C4-2B (cell line): ENCODE data around the gene ADIPOQ.
"Not testable (repeated sequence)": the region's sequence is repeated elsewhere in the genome, so short reads cannot be mapped to it uniquely, and the experiment has no call there.

Source experiments
- H3K27ac ChIP-seq: fragments of 450-650 bp; 2 replicates; pipeline ENCODE4 v1.5.1; 2017
- CTCF ChIP-seq: fragments of 450-650 bp; conservative IDR thresholded peaks from 2 replicates; pipeline ENCODE4 v1.5.1; 2017; ENCODE audit warnings: mild to moderate bottlenecking
- ZFX ChIP-seq: fragments of 450-650 bp; IDR thresholded peaks from 2 replicates; pipeline ENCODE4 v1.6.1; 2017

The ADIPOQ gene

GRCh38 chr3:186895406-186895805 lies 52.9 kb downstream of the ADIPOQ start:
- no peak overlapping the region for H3K27ac ChIP-seq
- TF ChIP-seq CTCF (no peak), ZFX (no peak)

GRCh38 chr3:186896006-186896405 lies 53.5 kb downstream of the ADIPOQ start:
- H3K27ac ChIP-seq = no peak overlapping the region
- no peak for TF ChIP-seq ZFX
- no peak for TF ChIP-seq CTCF

- no peak for TF ChIP-seq ZFX
- no peak for TF ChIP-seq CTCF
- H3K27ac ChIP-seq = no peak overlapping the region
These were observed 54.4 kb downstream of the ADIPOQ start for GRCh38 chr3:186896875-186897274.

- no peak overlapping the region for H3K27ac ChIP-seq
- TF ChIP-seq CTCF (no peak), ZFX (no peak)
These were observed 58.7 kb downstream of the ADIPOQ start for GRCh38 chr3:186901135-186901734.

GRCh38 chr3:186902154-186902553 lies 59.6 kb downstream of the ADIPOQ start:
- no peak overlapping the region for H3K27ac ChIP-seq
- TF ChIP-seq ZFX (no peak), CTCF (no peak)

GRCh38 chr3:186902713-186903112 lies 60.2 kb downstream of the ADIPOQ start:
- no peak overlapping the region for H3K27ac ChIP-seq
- no peak for TF ChIP-seq ZFX
- TF ChIP-seq CTCF = no peak

- not testable (repeated sequence) for H3K27ac ChIP-seq
These were observed 61.2 kb downstream of the ADIPOQ start for GRCh38 chr3:186903676-186904075.

GRCh38 chr3:186907075-186907474 lies 64.6 kb downstream of the ADIPOQ start:
- not testable (repeated sequence) for H3K27ac ChIP-seq
